Tibial artery (tissue), 4 donors: ENCODE measurements around the gene GPR108.

Source experiments
- DNase-seq, 2 donors: peaks; one replicate each; pipeline ENCODE4 v3.0.0-alpha.2; 2019
- H3K27ac ChIP-seq, 2 donors: fragments of 200-600 bp; sonication (generic) in 1 of 2; 1 replicate in 1 of 2; 2 replicates in 1 of 2; pipeline ENCODE4 v1.5.1; 2018 to 2019; ENCODE audit warnings: mild to moderate bottlenecking in 1 of 2
- H3K27me3 ChIP-seq, 2 donors: fragments of 200-600 bp; sonication (generic) in 1 of 2; one replicate each; pipeline versions ENCODE4 v1.5.1 to v1.6.0; 2016 to 2019
- H3K36me3 ChIP-seq, 3 donors: fragments of 200-600 bp; sonication (generic) in 2 of 3; one replicate each; pipeline ENCODE4 v1.5.1; 2016 to 2019; ENCODE audit warnings: mild to moderate bottlenecking in 2 of 3
- H3K4me1 ChIP-seq, 4 donors: fragments of 200-600 bp; sonication (generic) in 2 of 4; 1 replicate in 3 of 4; 2 replicates in 1 of 4; pipeline ENCODE4 v1.5.1; 2016 to 2019
- H3K4me3 ChIP-seq, 2 donors: fragments of 200-600 bp; sonication (generic) in 1 of 2; 1 replicate in 1 of 2; 2 replicates in 1 of 2; pipeline ENCODE4 v1.5.1; 2018 to 2019; ENCODE audit warnings: mild to moderate bottlenecking in 2 of 2
- H3K9me3 ChIP-seq, 3 donors: fragments of 200-600 bp; sonication (generic) in 1 of 3; one replicate each; pipeline ENCODE4 v1.5.1; 2016 to 2019
- intact Hi-C: fragments of 100-400 bp; cut with DNase I; formaldehyde crosslinking; loops from one replicate; pipeline ENCODE4 v1.15.0; 2023; ENCODE audit warnings: low total_unique reads
- TF ChIP-seq, protein P1 (sequence below), 2 experiments: fragments of 200-600 bp in 1 of 2; fragments of 450-650 bp in 1 of 2; IDR thresholded peaks; one replicate each; pipeline ENCODE4 v1.5.1; 2017 to 2019; ENCODE audit warnings: antibody characterized with exemption in 2 of 2, mild to moderate bottlenecking in 1 of 2, moderate library complexity in 1 of 2

GPR108 gene

DNA sequence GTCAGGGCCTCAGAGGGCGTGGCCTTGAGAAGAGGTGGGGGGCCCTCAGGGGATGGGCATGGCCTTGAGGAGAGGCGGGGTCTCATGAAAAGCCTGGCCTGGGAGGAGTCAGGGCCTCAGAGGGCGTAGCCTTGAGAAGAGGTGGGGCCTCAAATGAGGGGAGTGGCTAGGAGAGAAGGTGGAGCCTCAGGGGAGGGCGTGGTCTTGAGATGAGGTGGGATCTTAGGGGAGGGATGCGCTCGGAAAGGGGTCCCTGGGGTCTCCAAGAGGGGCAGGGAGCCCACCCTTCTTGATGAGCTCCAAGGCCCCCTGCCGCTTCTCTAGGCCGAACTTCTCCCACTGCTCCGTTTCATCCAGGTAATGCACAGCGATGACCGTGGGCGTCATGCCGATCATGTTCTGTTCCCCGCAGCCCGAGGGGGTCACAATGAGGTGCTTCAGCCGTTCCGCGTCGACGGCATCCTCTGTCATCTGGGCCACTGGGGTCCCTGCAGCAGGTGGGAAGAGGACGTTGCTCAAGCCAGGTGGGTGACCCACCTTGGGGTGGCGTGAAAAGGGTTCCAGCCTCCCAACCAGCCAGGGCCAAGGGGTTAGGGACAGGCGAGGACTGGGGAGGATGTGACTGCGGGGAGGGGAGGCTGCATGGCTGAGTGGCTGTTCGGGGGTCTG, 43.1 kb downstream of the GPR108 start:
- H3K27me3 ChIP-seq, result peaks cover 0 to 17% of the 10 kb centered on the region in 2 donors
- no peak overlapping the region for H3K4me3 ChIP-seq
- TF ChIP-seq, protein P1, sequence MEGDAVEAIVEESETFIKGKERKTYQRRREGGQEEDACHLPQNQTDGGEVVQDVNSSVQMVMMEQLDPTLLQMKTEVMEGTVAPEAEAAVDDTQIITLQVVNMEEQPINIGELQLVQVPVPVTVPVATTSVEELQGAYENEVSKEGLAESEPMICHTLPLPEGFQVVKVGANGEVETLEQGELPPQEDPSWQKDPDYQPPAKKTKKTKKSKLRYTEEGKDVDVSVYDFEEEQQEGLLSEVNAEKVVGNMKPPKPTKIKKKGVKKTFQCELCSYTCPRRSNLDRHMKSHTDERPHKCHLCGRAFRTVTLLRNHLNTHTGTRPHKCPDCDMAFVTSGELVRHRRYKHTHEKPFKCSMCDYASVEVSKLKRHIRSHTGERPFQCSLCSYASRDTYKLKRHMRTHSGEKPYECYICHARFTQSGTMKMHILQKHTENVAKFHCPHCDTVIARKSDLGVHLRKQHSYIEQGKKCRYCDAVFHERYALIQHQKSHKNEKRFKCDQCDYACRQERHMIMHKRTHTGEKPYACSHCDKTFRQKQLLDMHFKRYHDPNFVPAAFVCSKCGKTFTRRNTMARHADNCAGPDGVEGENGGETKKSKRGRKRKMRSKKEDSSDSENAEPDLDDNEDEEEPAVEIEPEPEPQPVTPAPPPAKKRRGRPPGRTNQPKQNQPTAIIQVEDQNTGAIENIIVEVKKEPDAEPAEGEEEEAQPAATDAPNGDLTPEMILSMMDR (IDR thresholded peaks at IDR 0.05), result no peak
- intact Hi-C loops, result no loop called here
- H3K9me3 ChIP-seq, result no peaks in the 10 kb centered on the region
- no peaks in the 10 kb centered on the region for H3K4me1 ChIP-seq
- peaks cover 0 to 6% (median 0%) of the 10 kb centered on the region in 3 donors for H3K36me3 ChIP-seq
- no peak for DNase-seq
- no peak overlapping the region for H3K27ac ChIP-seq

DNA sequence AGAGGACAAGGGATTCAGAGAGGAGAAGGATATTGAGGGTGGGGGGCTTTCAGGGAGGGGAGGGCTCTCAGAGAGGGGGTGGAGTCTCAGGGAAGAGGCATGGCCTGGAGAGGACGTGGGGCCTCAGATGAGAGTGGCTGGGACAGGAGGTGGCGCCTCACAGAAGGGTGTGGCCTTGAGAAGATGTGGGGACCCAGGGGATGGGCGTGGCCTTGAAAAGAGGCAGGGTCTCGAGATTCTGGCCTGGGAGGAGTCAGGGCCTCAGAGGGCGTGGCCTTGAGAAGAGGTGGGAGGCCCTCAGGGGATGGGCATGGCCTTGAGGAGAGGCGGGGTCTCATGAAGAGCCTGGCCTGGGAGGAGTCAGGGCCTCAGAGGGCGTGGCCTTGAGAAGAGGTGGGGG, 43.7 kb downstream of the GPR108 start:
- Histone ChIP-seq H3K27ac (no peak overlapping the region), H3K36me3 (peaks cover 0 to 6% (median 0%) of the 10 kb centered on the region in 3 donors), H3K4me1 (no peaks in the 10 kb centered on the region), H3K27me3 (peaks cover 0 to 17% of the 10 kb centered on the region in 2 donors), H3K9me3 (no peaks in the 10 kb centered on the region), H3K4me3 (no peak overlapping the region)
- TF ChIP-seq, protein P1 (IDR thresholded peaks at IDR 0.05), result no peak
- no peak for DNase-seq
- intact Hi-C loops, result no loop called here

DNA sequence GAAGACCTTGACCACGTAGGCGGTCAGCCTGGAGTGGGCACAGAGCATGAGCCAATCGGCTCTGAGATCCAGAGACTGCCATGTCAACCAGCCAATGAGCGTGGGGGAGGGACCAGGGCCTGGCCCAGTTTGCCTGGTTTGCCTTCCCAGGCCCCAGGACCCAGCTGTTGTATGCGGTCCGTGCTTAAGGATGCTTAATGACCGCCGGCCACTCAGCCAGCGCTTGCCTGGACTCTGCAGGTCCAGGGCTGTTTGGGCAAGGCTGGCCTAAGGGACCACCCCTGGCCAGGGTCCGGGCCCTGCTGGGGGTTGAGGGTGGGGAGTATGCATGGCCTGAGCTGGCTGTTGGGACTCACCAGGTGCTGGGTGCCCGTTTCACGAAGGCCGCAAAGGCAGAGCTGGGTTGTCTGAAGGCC, 44.3 kb downstream of the GPR108 start:
- Histone ChIP-seq H3K36me3 (peaks cover 0 to 6% (median 0%) of the 10 kb centered on the region in 3 donors), H3K9me3 (no peaks in the 10 kb centered on the region), H3K4me1 (no peaks in the 10 kb centered on the region), H3K4me3 (no peak overlapping the region), H3K27me3 (peaks cover 0 to 17% of the 10 kb centered on the region in 2 donors), H3K27ac (no peak overlapping the region)
- no peak for DNase-seq
- TF ChIP-seq, protein P1 (IDR thresholded peaks at IDR 0.05), result no peak
- intact Hi-C loops, result no loop called here

DNA sequence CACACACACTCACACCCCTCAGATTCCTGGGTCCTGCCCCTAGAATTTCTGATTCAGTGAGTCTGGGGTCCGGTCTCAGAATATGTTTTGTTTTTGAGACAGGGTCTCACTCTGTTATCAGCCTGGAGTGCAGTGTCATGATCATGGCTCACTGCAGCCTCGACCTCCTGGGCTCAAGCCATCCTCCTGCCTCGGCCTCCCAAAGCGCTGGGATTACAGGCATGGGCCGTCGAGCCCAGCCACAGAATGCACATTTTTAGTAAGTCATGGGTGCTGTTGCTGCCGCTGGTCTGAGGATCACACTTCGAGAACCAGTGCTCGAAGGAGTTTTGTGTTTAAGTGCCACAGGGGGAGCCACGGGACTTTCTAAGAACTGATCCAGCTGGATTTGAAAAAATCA, 45.4 kb downstream of the GPR108 start:
- Histone ChIP-seq H3K9me3 (no peaks in the 10 kb centered on the region), H3K4me1 (no peaks in the 10 kb centered on the region), H3K27ac (no peak overlapping the region), H3K36me3 (peaks cover 0 to 6% (median 0%) of the 10 kb centered on the region in 3 donors), H3K27me3 (peaks cover 0 to 17% of the 10 kb centered on the region in 2 donors), H3K4me3 (no peak overlapping the region)
- intact Hi-C loops, result no loop called here
- TF ChIP-seq, protein P1 (IDR thresholded peaks at IDR 0.05), result no peak
- no peak for DNase-seq

DNA sequence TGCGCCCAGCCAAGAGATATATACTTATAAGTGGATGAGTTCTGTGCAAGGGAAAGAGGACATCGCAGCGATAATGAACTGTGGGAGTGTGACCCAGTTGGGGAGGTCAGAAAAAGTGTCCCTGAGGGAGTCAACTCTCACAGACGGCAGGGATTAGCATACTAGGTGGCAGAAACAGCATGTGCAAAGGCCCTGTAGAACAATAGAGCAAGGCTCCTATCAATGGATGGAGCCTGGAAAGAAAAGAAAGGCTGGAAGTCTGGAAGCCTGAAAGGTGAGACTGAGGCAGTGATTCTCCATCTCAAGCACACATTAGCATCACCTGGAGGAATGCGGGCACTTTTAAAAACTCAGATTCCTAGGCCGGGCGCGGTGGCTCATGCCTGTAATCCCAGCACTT, 46.0 kb downstream of the GPR108 start:
- intact Hi-C loops, result no loop called here

More for the DNA sequence above, 46.0 kb downstream of the GPR108 start:
- TF ChIP-seq, protein P1 (IDR thresholded peaks at IDR 0.05), result no peak
- Histone ChIP-seq H3K36me3 (peaks cover 0 to 7% (median 0%) of the 10 kb centered on the region in 3 donors), H3K4me3 (no peak overlapping the region), H3K4me1 (no peaks in the 10 kb centered on the region), H3K27ac (no peak overlapping the region), H3K27me3 (peaks cover 0 to 17% of the 10 kb centered on the region in 2 donors), H3K9me3 (no peaks in the 10 kb centered on the region)
- no peak for DNase-seq
